SJCRH30 (cell line): ENCODE data around the gene RHPN2. TPM values are rescaled to one million over a fixed set of nuclear protein-coding genes. Genes with fewer than 3 reads are reported as not detected.

Experiments used
- DNase-seq, 2 experiments: peaks; one replicate each; pipeline ENCODE4 v3.0.0-alpha.2; 2015 to 2020
- H3K27ac ChIP-seq: fragments of 250-450 bp; sonication (Bioruptor Pico); 2 replicates; pipeline ENCODE4 v1.5.1; 2020; ENCODE audit warnings: mild to moderate bottlenecking, moderate library complexity
- H3K27me3 ChIP-seq: fragments of 250-450 bp; sonication (Bioruptor Pico); 2 replicates; pipeline ENCODE4 v1.5.1; 2020; ENCODE audit warnings: mild to moderate bottlenecking, moderate library complexity
- H3K36me3 ChIP-seq: fragments of 250-450 bp; sonication (Bioruptor Pico); 2 replicates; pipeline ENCODE4 v1.5.1; 2020; ENCODE audit warnings: mild to moderate bottlenecking, moderate library complexity
- H3K4me1 ChIP-seq: fragments of 250-450 bp; sonication (Bioruptor Pico); 2 replicates; pipeline ENCODE4 v1.5.1; 2020; ENCODE audit warnings: mild to moderate bottlenecking, moderate library complexity
- H3K4me3 ChIP-seq: fragments of 250-450 bp; sonication (Bioruptor Pico); 2 replicates; pipeline ENCODE4 v1.5.1; 2020; ENCODE audit warnings: mild to moderate bottlenecking, moderate library complexity
- H3K9me3 ChIP-seq: fragments of 250-450 bp; sonication (Bioruptor Pico); replicated peaks from 2 replicates; pipeline ENCODE4 v1.5.1; 2020; ENCODE audit warnings: mild to moderate bottlenecking, moderate library complexity
- total RNA-seq: library from RNA; depleted of rRNA; stranded (reverse); fragments of >200 nt; shearing (Covaris generic); gene quantifications from 2 replicates; pipeline ENCODE4 v1.2.3, GENCODE V29; 2014; rRNA removed

The RHPN2 gene
- total RNA-seq, 1 experiment from 2014 or later: 12.6 TPM

DNA sequence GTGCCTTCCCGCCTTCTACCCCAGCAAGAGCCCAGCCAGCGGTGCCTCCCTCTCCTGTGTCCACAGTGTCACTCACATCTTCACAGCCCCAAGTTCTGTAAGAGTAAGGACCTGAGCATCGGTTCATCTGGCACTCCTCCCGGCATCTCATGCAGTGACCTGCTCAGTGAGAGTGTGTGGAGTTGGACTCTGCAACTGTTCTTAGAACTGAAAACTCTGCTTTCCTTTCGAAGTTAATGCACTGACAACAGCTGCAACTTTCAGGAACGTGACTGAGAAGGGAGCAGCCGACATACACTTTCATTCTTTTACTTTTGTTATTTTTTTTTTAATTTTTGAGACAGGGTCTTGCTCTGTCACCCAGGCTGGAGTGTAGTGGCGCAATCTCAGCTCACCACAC, 134.1 kb downstream of the RHPN2 start:
- DNase-seq: no peak
- Histone ChIP-seq H3K4me1 (no peaks in the 10 kb centered on the region), H3K27ac (no peak overlapping the region), H3K36me3 (peaks cover 17% of the 10 kb centered on the region), H3K9me3 (peaks cover 11% of the 10 kb centered on the region; the same call in 1 of the 2 replicates), H3K27me3 (no peaks in the 10 kb centered on the region), H3K4me3 (no peak overlapping the region)

GRCh38 chr19:32928806-32929205, 135.9 kb downstream of the RHPN2 start:
- H3K4me3 ChIP-seq: no peak overlapping the region
- no peaks in the 10 kb centered on the region for H3K27me3 ChIP-seq
- DNase-seq: no peak
- no peaks in the 10 kb centered on the region for H3K4me1 ChIP-seq
- H3K27ac ChIP-seq: no peak overlapping the region
- peaks cover 17% of the 10 kb centered on the region for H3K36me3 ChIP-seq
- peaks cover 11% of the 10 kb centered on the region; the same call in 1 of the 2 replicates for H3K9me3 ChIP-seq

Other genes with a start within 250 kb of the RHPN2 start
- gene SLC7A9, start 195.1 kb downstream of the RHPN2 start, total RNA-seq: not detected in 2 replicates
- gene CEP89, start 92.9 kb downstream of the RHPN2 start, total RNA-seq: 19.8 and 21.3 TPM in 2 replicates
- 6.6 and 7.6 TPM in 2 replicates for gene FAAP24, start 92.6 kb downstream of the RHPN2 start, total RNA-seq
- 12.6 and 12.7 TPM in 2 replicates for gene GPATCH1, start 16.3 kb upstream of the RHPN2 start, total RNA-seq
- gene WDR88, start 67.2 kb upstream of the RHPN2 start, total RNA-seq: not detected in 2 replicates
- 32.0 and 33.4 TPM in 2 replicates for gene LRP3, start 129.4 kb upstream of the RHPN2 start, total RNA-seq
- not detected in 2 replicates for gene SLC7A10, start 161.0 kb upstream of the RHPN2 start, total RNA-seq
- 5.8 and 5.9 TPM in 2 replicates for gene CEBPA, start 237.6 kb upstream of the RHPN2 start, total RNA-seq